Epithelial cell of proximal tubule (primary cell): ENCODE data around the gene ZP2. TPM values are rescaled to one million over a fixed set of nuclear protein-coding genes. Genes with fewer than 3 reads are reported as not detected.
"Not testable (repeated sequence)": the region's sequence is repeated elsewhere in the genome, so short reads cannot be mapped to it uniquely, and the experiment has no call there.

Experiments
- DNase-seq: peaks from one replicate; pipeline ENCODE4 v3.0.0-alpha.2; 2011; ENCODE audit warnings: low read depth
- H3K4me3 ChIP-seq: 2 replicates; pipeline ENCODE4 v1.5.1; 2011; ENCODE audit warnings: low read depth, mild to moderate bottlenecking, low read length
- total RNA-seq: library from RNA; depleted of rRNA; stranded (reverse); fragments of >200 nt; gene quantifications from 2 replicates; pipeline ENCODE4 v1.2.3, GENCODE V29; 2015
- TF ChIP-seq, protein P1 (sequence below): conservative IDR thresholded peaks from 2 replicates; pipeline ENCODE4 v1.5.1; 2012; ENCODE audit warnings: low read depth, mild to moderate bottlenecking, low read length

Gene ZP2
- total RNA-seq = not detected in 2 replicates

- H3K4me3 ChIP-seq = no peak within 1 kb of the TSS
- no peak for DNase-seq
- TF ChIP-seq, protein P1, sequence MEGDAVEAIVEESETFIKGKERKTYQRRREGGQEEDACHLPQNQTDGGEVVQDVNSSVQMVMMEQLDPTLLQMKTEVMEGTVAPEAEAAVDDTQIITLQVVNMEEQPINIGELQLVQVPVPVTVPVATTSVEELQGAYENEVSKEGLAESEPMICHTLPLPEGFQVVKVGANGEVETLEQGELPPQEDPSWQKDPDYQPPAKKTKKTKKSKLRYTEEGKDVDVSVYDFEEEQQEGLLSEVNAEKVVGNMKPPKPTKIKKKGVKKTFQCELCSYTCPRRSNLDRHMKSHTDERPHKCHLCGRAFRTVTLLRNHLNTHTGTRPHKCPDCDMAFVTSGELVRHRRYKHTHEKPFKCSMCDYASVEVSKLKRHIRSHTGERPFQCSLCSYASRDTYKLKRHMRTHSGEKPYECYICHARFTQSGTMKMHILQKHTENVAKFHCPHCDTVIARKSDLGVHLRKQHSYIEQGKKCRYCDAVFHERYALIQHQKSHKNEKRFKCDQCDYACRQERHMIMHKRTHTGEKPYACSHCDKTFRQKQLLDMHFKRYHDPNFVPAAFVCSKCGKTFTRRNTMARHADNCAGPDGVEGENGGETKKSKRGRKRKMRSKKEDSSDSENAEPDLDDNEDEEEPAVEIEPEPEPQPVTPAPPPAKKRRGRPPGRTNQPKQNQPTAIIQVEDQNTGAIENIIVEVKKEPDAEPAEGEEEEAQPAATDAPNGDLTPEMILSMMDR = no peak
Measured at GRCh38 chr16:21211486-21211885, at the start of gene ZP2. Gene ZP2, minus strand, starts transcription at chr16:21211574. Its CDS starts 27 bp downstream, at chr16:21211547.

DNA sequence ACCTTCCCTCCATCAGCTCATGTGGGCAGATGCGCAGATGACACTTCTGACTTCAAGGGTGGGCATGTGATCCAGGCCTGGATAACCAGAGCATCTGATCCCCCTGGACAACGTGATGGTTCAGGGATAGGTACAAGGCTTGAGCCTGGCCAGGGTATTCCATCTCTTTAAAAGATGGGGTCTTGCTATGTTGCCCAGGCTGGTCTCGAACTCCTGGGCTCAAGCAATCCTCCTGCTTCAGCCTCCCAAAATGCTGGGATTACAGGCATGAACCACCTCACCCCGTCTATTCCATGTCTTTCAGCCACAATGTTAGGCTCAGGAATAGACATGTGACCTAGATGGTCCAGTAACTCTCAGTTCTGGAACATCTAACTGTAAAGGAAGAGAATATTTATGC lies 45.9 kb upstream of the ZP2 start:
- DNase-seq = no peak
- TF ChIP-seq, protein P1 = no peak
- H3K4me3 ChIP-seq = no peak overlapping the region

GRCh38 chr16:21256636-21257035 lies 45.3 kb upstream of the ZP2 start:
- TF ChIP-seq, protein P1 = no peak
- H3K4me3 ChIP-seq = no peak overlapping the region
- DNase-seq = no peak

GRCh38 chr16:21253470-21253869 lies 42.1 kb upstream of the ZP2 start:
- no peak overlapping the region for H3K4me3 ChIP-seq
- TF ChIP-seq, protein P1 = no peak

DNA sequence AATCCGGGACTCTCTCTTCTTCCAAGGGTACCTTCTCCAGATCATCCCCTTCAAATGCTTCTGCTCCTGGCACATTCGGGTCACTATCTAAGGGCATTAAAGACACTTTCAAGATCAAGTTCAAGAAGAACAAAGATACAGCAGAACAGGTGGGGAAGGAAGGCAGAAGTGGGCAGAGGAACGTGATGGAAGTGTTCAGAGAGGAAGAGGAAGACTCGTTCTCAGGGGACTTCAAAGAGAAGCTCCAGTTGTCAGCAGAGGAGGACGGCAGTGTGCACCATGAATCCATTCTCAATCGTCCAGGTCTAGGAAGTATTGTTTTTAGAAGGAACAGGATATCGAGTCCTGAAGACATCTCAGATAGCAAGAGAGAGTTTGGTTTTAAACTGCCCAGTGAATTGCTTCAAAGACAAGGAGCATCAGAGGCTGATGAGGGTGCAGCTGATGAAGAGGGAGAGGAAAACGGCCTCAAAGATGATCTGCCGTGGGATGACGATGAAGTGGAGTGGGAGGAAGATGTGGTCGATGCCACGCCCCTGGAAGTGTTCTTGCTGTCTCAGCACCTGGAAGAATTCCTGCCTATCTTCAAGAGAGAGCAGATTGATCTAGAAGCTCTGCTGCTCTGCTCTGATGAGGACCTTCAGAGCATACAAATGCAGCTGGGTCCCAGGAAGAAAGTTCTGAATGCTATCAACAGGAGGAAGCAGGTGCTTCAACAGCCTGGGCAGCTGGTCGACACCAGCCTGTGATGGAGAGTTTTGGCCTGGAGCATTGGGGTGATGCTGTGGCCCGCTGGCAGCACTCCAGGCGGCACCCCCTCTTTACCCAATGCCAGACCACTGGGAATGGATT lies 38.9 kb upstream of the ZP2 start:
- no peak for DNase-seq
- TF ChIP-seq, protein P1 = no peak
- no peak overlapping the region for H3K4me3 ChIP-seq

More at GRCh38 chr16:21253470-21253869, 42.1 kb upstream of the ZP2 start:
- no peak for DNase-seq

DNA sequence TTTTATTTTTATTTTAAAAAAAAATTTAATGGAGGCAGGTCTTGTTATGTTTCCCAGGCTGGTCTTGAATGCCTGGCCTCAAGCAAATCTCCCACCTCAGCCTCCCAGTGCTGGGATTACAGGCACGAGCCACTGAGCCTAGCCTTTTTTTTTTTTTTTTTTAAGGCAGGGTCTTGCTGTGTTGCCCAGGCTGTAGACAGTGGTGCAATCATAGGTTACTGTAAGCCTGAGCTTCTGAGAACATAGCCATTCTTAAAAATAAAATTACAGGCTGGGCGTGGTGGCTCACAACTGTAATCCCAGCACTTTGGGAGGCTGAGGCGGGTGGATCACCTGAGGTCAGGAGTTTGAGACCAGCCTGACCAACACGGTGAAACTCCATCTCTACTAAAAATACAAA lies 36.8 kb upstream of the ZP2 start:
- not testable (repeated sequence) for DNase-seq, H3K4me3 ChIP-seq

DNA sequence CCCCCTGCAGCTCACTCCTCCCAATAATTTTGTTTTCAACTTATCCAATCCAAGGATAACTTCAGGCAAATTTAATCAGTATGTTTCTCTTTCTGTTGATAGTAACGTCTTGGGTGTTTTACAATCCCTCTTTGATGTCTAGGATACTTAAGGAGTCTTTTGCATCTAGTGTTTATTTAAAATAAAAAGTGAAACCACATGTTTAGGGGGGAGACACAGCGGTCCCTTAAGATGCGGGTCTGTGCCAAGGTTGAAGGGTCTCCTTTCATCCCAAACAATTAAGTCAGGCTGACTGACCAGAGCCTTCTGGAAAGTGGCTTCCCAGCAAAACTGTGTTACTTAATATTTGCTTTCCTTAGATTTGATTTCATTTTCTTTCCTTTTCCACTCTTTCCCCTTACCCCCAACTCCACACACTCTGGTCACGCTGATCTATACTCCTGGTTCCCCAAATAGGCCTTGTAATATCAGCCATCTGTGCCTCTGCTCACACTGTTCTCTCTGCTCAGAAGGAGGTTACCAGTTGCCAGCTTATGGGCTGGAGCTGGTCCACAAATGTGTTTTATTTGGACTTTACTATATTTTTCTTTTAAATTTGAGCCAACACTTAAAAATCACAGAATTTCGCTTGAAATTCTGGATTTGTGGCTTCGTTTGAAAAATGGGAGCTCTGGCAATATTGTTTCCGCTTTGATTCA lies 33.3 kb upstream of the ZP2 start:
- no peak for DNase-seq
- H3K4me3 ChIP-seq = no peak overlapping the region
- TF ChIP-seq, protein P1 = no peak
